GM10266 (cell line): ENCODE measurements around the gene TMEM144.

Experiments
- DNase-seq: peaks from one replicate; pipeline ENCODE4 v3.0.0; 2012; ENCODE audit errors: extremely low spot score
- CTCF ChIP-seq: IDR thresholded peaks from 2 replicates; pipeline ENCODE4 v1.5.1; 2012; ENCODE audit warnings: mild to moderate bottlenecking, low read depth; ENCODE audit not compliant: control insufficient read depth, insufficient read depth; ENCODE audit errors: missing control alignments

Gene TMEM144

GRCh38 chr4:158202481-158202880, 7.8 kb upstream of the TMEM144 start:
- no peak for TF ChIP-seq CTCF
- no peak for DNase-seq

GRCh38 chr4:158203436-158203835, 6.8 kb upstream of the TMEM144 start:
- no peak for TF ChIP-seq CTCF
- DNase-seq, result no peak

- DNase-seq, result no peak
- no peak for TF ChIP-seq CTCF
Measured at GRCh38 chr4:158203929-158204328, 6.4 kb upstream of the TMEM144 start.

GRCh38 chr4:158208963-158209640, 1.2 kb upstream of the TMEM144 start:
- no peak for DNase-seq

GRCh38 chr4:158211222-158211621, 936 bp downstream of the TMEM144 start:
- no peak for DNase-seq
- no peak for TF ChIP-seq CTCF

More at GRCh38 chr4:158208963-158209640, 1.2 kb upstream of the TMEM144 start:
- no peak for TF ChIP-seq CTCF

- TF ChIP-seq CTCF, result no peak
- no peak for DNase-seq
Measured at GRCh38 chr4:158213466-158213865, 3.2 kb downstream of the TMEM144 start.

GRCh38 chr4:158214856-158215255, 4.6 kb downstream of the TMEM144 start:
- DNase-seq, result no peak
- no peak for TF ChIP-seq CTCF
